Retinal pigment epithelial cell (primary cell): ENCODE measurements around the gene RALGDS.

Source experiments
- DNase-seq: peaks from one replicate; pipeline ENCODE4 v3.0.0-alpha.2; 2010; ENCODE audit warnings: low read depth
- H3K4me3 ChIP-seq: 2 replicates; pipeline ENCODE4 v1.5.1; 2011; ENCODE audit warnings: mild to moderate bottlenecking, low read length, control low read depth, moderate library complexity
- CTCF ChIP-seq: conservative IDR thresholded peaks from 2 replicates; pipeline ENCODE4 v1.5.1; 2011; ENCODE audit warnings: low read depth, low read length, control low read depth, inconsistent platforms

The RALGDS gene

GRCh38 chr9:133090752-133091385, 30.2 kb downstream of the RALGDS start:
- no peak overlapping the region for H3K4me3 ChIP-seq
- DNase-seq = no peak
- no peak for TF ChIP-seq CTCF

- no peak overlapping the region for H3K4me3 ChIP-seq
- TF ChIP-seq CTCF = no peak
- no peak for DNase-seq
These were observed 30.9 kb downstream of the RALGDS start for GRCh38 chr9:133090187-133090586.

- TF ChIP-seq CTCF = no peak
- H3K4me3 ChIP-seq = no peak overlapping the region
- no peak for DNase-seq
These were observed 31.8 kb downstream of the RALGDS start for GRCh38 chr9:133089271-133089671.

GRCh38 chr9:133088756-133089155, 32.3 kb downstream of the RALGDS start:
- no peak for TF ChIP-seq CTCF
- no peak for DNase-seq
- no peak overlapping the region for H3K4me3 ChIP-seq

GRCh38 chr9:133088146-133088750, 32.8 kb downstream of the RALGDS start:
- no peak for TF ChIP-seq CTCF
- H3K4me3 ChIP-seq = no peak overlapping the region
- DNase-seq = no peak

- DNase-seq = no peak
- no peak for TF ChIP-seq CTCF
- no peak overlapping the region for H3K4me3 ChIP-seq
These were observed 33.5 kb downstream of the RALGDS start for GRCh38 chr9:133087429-133088145.
